H1 (cell line): ENCODE data around the gene TBL2. TPM values are rescaled to one million over a fixed set of nuclear protein-coding genes. Genes with fewer than 3 reads are reported as not detected.

Experiments used
- CTCF ChIA-PET: fragments of 300-600 bp; sonication (Branson Sonifier 250); formaldehyde crosslinking; loops from one replicate; lab custom pipeline; 2021; ENCODE audit not compliant: partially characterized antibody; lab: Charles Lee
- POLR2A ChIA-PET: fragments of 300-600 bp; sonication (Branson Sonifier 250); formaldehyde crosslinking; loops from one replicate; lab custom pipeline; 2021; ENCODE audit warnings: inconsistent platforms; ENCODE audit not compliant: partially characterized antibody; lab: Charles Lee
- DNase-seq, 2 experiments: peaks; one replicate each; pipeline versions ENCODE4 v3.0.0 to v3.0.0-alpha.2; 2010 to 2022; ENCODE audit warnings: low spot score in 2 of 2, low read depth in 1 of 2, mixed read lengths in 1 of 2
- FAIRE-seq: peaks from 2 replicates; lab custom pipeline; 2011; peaks lifted over from hg19 to GRCh38; lab: Jason Lieb, UNC
- H2AFZ ChIP-seq: 2 replicates; pipeline ENCODE4 v1.8.1; 2012; ENCODE audit warnings: low read length, inconsistent platforms
- H2AK5ac ChIP-seq: 2 replicates; pipeline ENCODE4 v1.6.1; 2013; ENCODE audit warnings: low read depth, low read length
- H2BK120ac ChIP-seq: replicated peaks from 2 replicates; pipeline ENCODE3; 2013; ENCODE audit warnings: low read depth, low read length, inconsistent platforms
- H2BK12ac ChIP-seq: 2 replicates; pipeline ENCODE4 v1.6.1; 2013; ENCODE audit warnings: low read depth, low read length
- H2BK15ac ChIP-seq: 2 replicates; pipeline ENCODE4 v1.6.1; 2013; ENCODE audit warnings: low read length
- H2BK20ac ChIP-seq: 2 replicates; pipeline ENCODE4 v1.6.1; 2013; ENCODE audit warnings: low read length
- H2BK5ac ChIP-seq: 2 replicates; pipeline ENCODE4 v1.6.1; 2013; ENCODE audit warnings: low read depth, low read length
- H3K14ac ChIP-seq: 2 replicates; pipeline ENCODE4 v1.6.1; 2013; ENCODE audit warnings: inconsistent platforms; ENCODE audit not compliant: insufficient read length
- H3K18ac ChIP-seq: 2 replicates; pipeline ENCODE4 v1.6.1; 2013; ENCODE audit warnings: low read length; ENCODE audit errors: extremely low read depth
- H3K23ac ChIP-seq: 2 replicates; pipeline ENCODE4 v1.6.1; 2013; ENCODE audit warnings: inconsistent platforms; ENCODE audit not compliant: insufficient read length
- H3K23me2 ChIP-seq: 2 replicates; pipeline ENCODE4 v1.6.1; 2013; ENCODE audit warnings: low read depth, low read length
- H3K27ac ChIP-seq: 2 replicates; pipeline ENCODE4 v1.6.1; 2011; ENCODE audit warnings: low read depth, low read length, inconsistent platforms
- H3K27me3 ChIP-seq, 4 experiments: replicated peaks in 1 of 4; 1 replicate in 1 of 4; 2 replicates in 3 of 4; pipeline versions ENCODE4 v1.6.1 to v1.8.1; 2011 to 2013; ENCODE audit warnings: low read length in 3 of 4, mild to moderate bottlenecking in 3 of 4, inconsistent platforms in 2 of 4, mixed read lengths in 2 of 4, moderate library complexity in 1 of 4; ENCODE audit not compliant: control insufficient read depth in 3 of 4, insufficient read depth in 3 of 4; ENCODE audit errors: extremely low read depth in 1 of 4
- H3K36me3 ChIP-seq, 4 experiments: 2 replicates each; pipeline versions ENCODE4 v1.6.1 to v1.8.1; 2011 to 2013; ENCODE audit warnings: mild to moderate bottlenecking in 4 of 4, low read length in 3 of 4, moderate library complexity in 2 of 4, control low read depth in 1 of 4, inconsistent platforms in 1 of 4; ENCODE audit not compliant: insufficient read depth in 4 of 4, control insufficient read depth in 2 of 4
- H3K4ac ChIP-seq: replicated peaks from 2 replicates; pipeline ENCODE3; 2013; ENCODE audit warnings: low read length, low read depth, mixed read lengths, inconsistent platforms; ENCODE audit not compliant: insufficient read length
- H3K4me1 ChIP-seq, 4 experiments: replicated peaks in 1 of 4; 1 replicate in 1 of 4; 2 replicates in 3 of 4; pipeline versions ENCODE4 v1.6.1 to v1.8.1; 2011 to 2013; ENCODE audit warnings: low read length in 3 of 4, inconsistent platforms in 2 of 4, mixed read lengths in 1 of 4; ENCODE audit not compliant: insufficient read depth in 4 of 4, control insufficient read depth in 3 of 4
- H3K4me2 ChIP-seq, 2 experiments: 2 replicates each; pipeline versions ENCODE4 v1.6.1 to v1.8.1; 2011 to 2013; ENCODE audit warnings: low read depth in 2 of 2, low read length in 2 of 2, control low read depth in 1 of 2, inconsistent platforms in 1 of 2, mild to moderate bottlenecking in 1 of 2; ENCODE audit not compliant: insufficient read depth in 1 of 2
- H3K4me3 ChIP-seq, 4 experiments: fragments of 200-600, 300-600 bp in 1 of 4; sonication (generic), shearing (Covaris generic), sonication (Bioruptor Twin) in 1 of 4; 2 replicates each; pipeline versions ENCODE4 v1.5.1 to v1.8.1; 2011 to 2016; ENCODE audit warnings: low read length in 4 of 4, low read depth in 3 of 4, control low read depth in 2 of 4, inconsistent platforms in 2 of 4, mild to moderate bottlenecking in 2 of 4, mixed read lengths in 1 of 4, moderate library complexity in 1 of 4; ENCODE audit not compliant: insufficient read depth in 2 of 4; ENCODE audit errors: extremely low read depth in 1 of 4
- H3K56ac ChIP-seq: replicated peaks from 2 replicates; pipeline ENCODE3; 2013; ENCODE audit warnings: low read depth, mild to moderate bottlenecking, mixed read lengths, low read length, inconsistent platforms; ENCODE audit not compliant: insufficient read length
- H3K79me1 ChIP-seq: 2 replicates; pipeline ENCODE4 v1.6.1; 2013; ENCODE audit warnings: low read depth, low read length, control low read depth
- H3K79me2 ChIP-seq, 2 experiments: 2 replicates each; pipeline versions ENCODE4 v1.6.1 to v1.8.1; 2012 to 2013; ENCODE audit warnings: low read length in 2 of 2, mild to moderate bottlenecking in 2 of 2, inconsistent platforms in 1 of 2; ENCODE audit not compliant: insufficient read depth in 2 of 2, control insufficient read depth in 1 of 2
- H3K9ac ChIP-seq, 4 experiments: replicated peaks in 1 of 4; 1 replicate in 1 of 4; 2 replicates in 3 of 4; pipeline versions ENCODE4 v1.6.1 to v1.8.1; 2011 to 2013; ENCODE audit warnings: low read depth in 3 of 4, low read length in 3 of 4, control low read depth in 2 of 4, mild to moderate bottlenecking in 2 of 4, moderate library complexity in 2 of 4, inconsistent platforms in 1 of 4; ENCODE audit errors: extremely low read depth in 1 of 4
- H3K9me3 ChIP-seq, 2 experiments: 2 replicates each; pipeline versions ENCODE4 v1.6.1 to v1.8.1; 2012 to 2013; ENCODE audit warnings: mild to moderate bottlenecking in 2 of 2, moderate library complexity in 2 of 2, control low read depth in 1 of 2, inconsistent platforms in 1 of 2, low read depth in 1 of 2, low read length in 1 of 2, mixed read lengths in 1 of 2; ENCODE audit not compliant: insufficient read depth in 2 of 2
- H4K20me1 ChIP-seq, 2 experiments: replicated peaks in 1 of 2; 2 replicates each; pipeline versions ENCODE3 to v1.8.1; 2011 to 2013; ENCODE audit warnings: inconsistent platforms in 2 of 2, low read length in 2 of 2, mild to moderate bottlenecking in 1 of 2; ENCODE audit not compliant: insufficient read depth in 2 of 2, control insufficient read depth in 1 of 2
- H4K5ac ChIP-seq: 2 replicates; pipeline ENCODE4 v1.6.1; 2013; ENCODE audit warnings: low read length, low read depth, mixed read lengths, inconsistent platforms; ENCODE audit not compliant: insufficient read length
- H4K8ac ChIP-seq: 2 replicates; pipeline ENCODE4 v1.8.0; 2013; ENCODE audit warnings: mild to moderate bottlenecking, moderate library complexity, low read length, inconsistent platforms; ENCODE audit not compliant: insufficient read depth; ENCODE audit errors: extremely low read depth
- H4K91ac ChIP-seq: replicated peaks from 2 replicates; pipeline ENCODE3; 2013; ENCODE audit warnings: low read length, mixed read lengths, inconsistent platforms; ENCODE audit not compliant: insufficient read length
- BCL11A ChIP-seq, 2 experiments: IDR thresholded peaks; one replicate each; pipeline ENCODE4 v1.6.1; 2011; ENCODE audit warnings: low read depth in 2 of 2, low read length in 2 of 2, mild to moderate bottlenecking in 2 of 2
- EGR1 ChIP-seq: IDR thresholded peaks from 2 replicates; pipeline ENCODE4 v1.6.1; 2011; ENCODE audit warnings: low read depth, low read length, borderline replicate concordance
- GTF2F1 ChIP-seq: IDR thresholded peaks from 2 replicates; pipeline ENCODE4 v1.6.1; 2012; ENCODE audit warnings: low read depth, low read length, improper control_type of control experiment, borderline replicate concordance
- RNF2 ChIP-seq: fragments of 200-900, 300-1000 bp; sonication (generic); IDR thresholded peaks from 2 replicates; pipeline ENCODE4 v1.7.1; 2016; ENCODE audit warnings: borderline replicate concordance, low read depth, mild to moderate bottlenecking, antibody characterized with exemption, low read length; ENCODE audit not compliant: poor library complexity, severe bottlenecking; ENCODE audit errors: missing control alignments
- SP1 ChIP-seq: IDR thresholded peaks from 2 replicates; pipeline ENCODE4 v1.6.1; 2011; ENCODE audit warnings: low read depth, low read length
- WGBS, 2 experiments: shearing (Covaris generic) in 1 of 2; methylation state at CpG; one replicate each; pipeline versions ENCODE4 v1.1.6 to v1.1.7; 2013 to 2015; ENCODE audit warnings: low lambda C conversion rate in 2 of 2, mixed read lengths in 2 of 2, inconsistent platforms in 1 of 2, low coverage in 1 of 2, missing lambda C conversion rate in 1 of 2; ENCODE audit not compliant: insufficient replicate concordance in 2 of 2, insufficient coverage in 1 of 2, insufficient read length in 1 of 2; ENCODE audit errors: extremely low coverage in 1 of 2, missing lambda C conversion rate in 1 of 2; 5-methylcytosine and 5-hydroxymethylcytosine counted together
- polyA plus RNA-seq, 7 experiments: library from polyadenylated mRNA; depleted of rRNA in 3 of 7; stranded (reverse) in 5 of 7; unstranded in 2 of 7; fragments of >200 nt in 5 of 7; fragments of 200-250 nt in 2 of 7; gene quantifications; 1 replicate in 5 of 7; 2 replicates in 1 of 7; 4 replicates in 1 of 7; pipeline versions ENCODE4 v1.2.1 to v1.2.3, GENCODE V29; 2011 to 2013; ENCODE audit warnings: missing spikeins in 2 of 7, mixed read lengths in 2 of 7
- total RNA-seq: library from RNA; stranded (reverse); fragmentation: NEBNext Ultra II Directional; extraction: Animal tissue kit (Norgen Biotek cat#: 25700); gene quantifications from 2 replicates; pipeline ENCODE4 v1.2.1, GENCODE V29; 2021

The TBL2 gene
- total and polyA plus RNA-seq, 2 of the 8 experiments (the other 6 are each of a cell fraction or from before 2014, with no cell fraction given) = 25.8 to 29.7 TPM

DNA sequence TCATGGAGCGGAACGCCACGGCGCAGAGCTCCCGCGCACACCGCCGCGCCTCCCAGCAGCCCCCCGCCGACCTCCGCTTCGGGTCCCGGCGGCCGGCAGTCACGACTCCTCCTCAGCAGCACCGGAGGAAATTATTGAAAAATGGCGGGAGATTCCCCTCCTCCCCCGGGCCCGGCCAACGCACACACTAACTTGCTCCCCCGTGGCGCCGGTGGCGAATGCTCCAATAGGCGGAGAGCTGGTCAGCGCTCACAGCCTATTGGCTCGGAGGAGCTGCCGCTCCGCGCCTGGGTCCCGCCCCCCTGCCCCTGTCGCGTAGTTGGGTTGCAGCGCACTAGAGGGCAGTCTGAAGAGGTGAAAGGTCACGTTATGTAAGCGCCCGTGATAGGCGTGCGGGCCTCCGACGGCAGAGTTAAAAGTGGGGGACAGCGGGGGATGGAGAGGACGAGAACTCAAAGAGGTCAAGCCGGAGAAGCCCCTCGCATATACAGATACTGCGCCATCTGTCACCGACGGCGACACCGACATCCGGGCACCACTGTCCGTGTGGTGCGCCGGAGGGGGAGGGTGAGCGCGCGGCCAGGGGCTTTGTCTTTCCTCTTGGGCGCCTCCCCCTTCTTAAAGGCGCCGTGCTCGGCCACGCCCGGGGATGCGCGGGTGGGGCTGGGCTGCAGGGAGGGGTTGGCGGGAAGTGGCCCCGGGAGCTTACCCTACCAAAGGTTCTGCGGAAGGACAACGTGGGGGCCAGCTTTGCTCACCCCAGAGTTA lies 56.1 kb downstream of the TBL2 start, which contains the start of gene BAZ1B:
Gene BAZ1B (minus strand): TSS at position 189 of the 768 bp plus-strand sequence. CDS start 360 bp downstream, outside the sequence.
- Histone ChIP-seq H2BK120ac (peak within 1 kb of the TSS; percentile 87), H2BK5ac (peak within 1 kb of the TSS; percentile 93), H3K27ac (peak within 1 kb of the TSS; percentile 98), H2AFZ (peak within 1 kb of the TSS; percentile 85; the same call in 1 of the 2 replicates), H2BK15ac (no peak within 1 kb of the TSS), H3K27me3 (no peaks in the 10 kb centered on the region), H3K79me1 (no peaks in the 10 kb centered on the region), H4K5ac (peak within 1 kb of the TSS; percentile 97), H3K4me1 (peaks cover 0 to 5% (median 2%) of the 10 kb centered on the region in 4 experiments; a peak in 2 of 7 replicates), H4K91ac (peak within 1 kb of the TSS; percentile 85), H4K8ac (peak within 1 kb of the TSS; percentile 98), H3K14ac (no peak within 1 kb of the TSS), H2AK5ac (no peak within 1 kb of the TSS), H3K36me3 (peaks cover 0 to 26% (median 3%) of the 10 kb centered on the region in 4 experiments; a peak in 2 of 8 replicates), H3K79me2 (peaks cover 36 to 43% of the 10 kb centered on the region in 2 experiments), H2BK20ac (no peak within 1 kb of the TSS), H3K56ac (peak within 1 kb of the TSS; percentile 99), H4K20me1 (peaks cover 5 to 13% of the 10 kb centered on the region in 2 experiments), H3K4me3 (peak within 1 kb of the TSS; percentile 79 to 91 (median 82)), H2BK12ac (peak within 1 kb of the TSS; percentile 44; the same call in 1 of the 2 replicates), H3K4ac (peak within 1 kb of the TSS; percentile 91), H3K23ac (no peak within 1 kb of the TSS), H3K9ac (peak within 1 kb of the TSS; percentile 90 to 99 (median 92)), H3K4me2 (peak within 1 kb of the TSS; percentile 69 to 74), H3K18ac (peak within 1 kb of the TSS; percentile 80; the same call in 1 of the 2 replicates), H3K9me3 (no peaks in the 10 kb centered on the region), H3K23me2 (peaks cover 6% of the 10 kb centered on the region)
- ChIA-PET POLR2A (interaction anchor here (0.5 to 6.0 kb wide), 31 partner anchors 9 to 307 kb away, joined by 3 to 55 read pairs (median 4); partner anchors contain the start of genes ABHD11, BCL7B and TBL2), CTCF (interaction anchor here (0.7 to 1.6 kb wide), 6 partner anchors 17 to 212 kb away, joined by 3 to 5 read pairs (median 4); no protein-coding TSS in a partner anchor)
- WGBS, 2 experiments = 2% methylated on average over 47 of the region's 71 CpGs; no CpG with 5 or more reads in 1 of the 2 experiments
- FAIRE-seq (no peak), DNase-seq (peak; percentile 92 to 98)
- TF ChIP-seq RNF2 (no peak), BCL11A (IDR thresholded peaks at IDR 0.05; ENCODE audit: low read depth in 2 of 2, low read length in 2 of 2) (no peak), GTF2F1 (no peak), EGR1 (no peak), SP1 (peak; percentile 98)
